Limb (tissue), 2 donors: ENCODE measurements around the gene TMEM223.
A peak's percentile ranks its signal among the peaks of the same experiment; 100 is the strongest.
"Not testable (repeated sequence)": the region's sequence is repeated elsewhere in the genome, so short reads cannot be mapped to it uniquely, and the experiment has no call there.

Experiments
- DNase-seq, 2 donors: peaks; one replicate each; pipeline ENCODE4 v3.0.0-alpha.2; 2016; ENCODE audit errors: extremely low spot score in 2 of 2

Gene TMEM223

DNA sequence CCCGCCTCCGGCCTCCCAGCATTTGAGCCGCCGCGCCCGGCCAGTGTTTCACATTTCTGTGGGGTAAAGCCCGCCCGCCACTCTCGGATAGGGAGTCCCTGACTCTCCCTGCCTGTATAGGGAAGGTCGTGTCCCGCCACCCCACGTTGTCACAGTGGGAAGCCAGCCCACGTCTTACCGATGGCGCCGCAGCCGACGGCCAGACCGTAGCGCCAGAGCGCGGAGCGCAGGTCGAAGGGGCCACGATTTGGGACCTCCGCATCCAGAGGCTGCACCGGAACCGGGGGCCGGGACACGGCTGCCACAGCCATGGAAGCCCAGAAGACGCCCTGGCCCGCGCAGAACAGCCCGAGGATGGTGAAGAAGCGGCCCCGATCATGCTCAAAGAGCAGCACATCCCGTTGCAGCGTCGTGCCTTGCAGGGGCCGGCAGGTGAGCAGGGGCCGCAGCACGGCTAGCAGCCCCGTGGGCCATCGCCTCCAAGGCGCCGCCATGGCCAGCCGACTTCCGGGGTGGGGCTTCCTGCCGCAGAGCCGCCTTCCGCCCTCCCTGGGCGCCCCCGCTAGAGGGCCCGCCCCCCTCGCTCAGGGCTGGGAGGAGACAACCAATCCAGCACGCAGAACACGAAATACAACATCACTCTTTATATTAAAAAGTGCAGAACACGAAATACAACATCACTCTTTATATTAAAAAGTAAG lies at the start of gene TMEM223:
Gene TMEM223 (minus strand): TSS at position 506 of the 701 bp plus-strand sequence. CDS start 12 bp downstream, at position 494.
- DNase-seq, result peak; percentile 83 to 91

GRCh38 chr11:62840721-62841360 lies 49.0 kb upstream of the TMEM223 start:
- DNase-seq, result peak in 1 of 2 donors; percentile 73

- peak; percentile 93 to 96 for DNase-seq
Observed at GRCh38 chr11:62839050-62839945, 47.5 kb upstream of the TMEM223 start, which contains the start of gene WDR74. Gene WDR74, minus strand, starts transcription at chr11:62839590. Its CDS starts 20 bp downstream, at chr11:62839570.

DNA sequence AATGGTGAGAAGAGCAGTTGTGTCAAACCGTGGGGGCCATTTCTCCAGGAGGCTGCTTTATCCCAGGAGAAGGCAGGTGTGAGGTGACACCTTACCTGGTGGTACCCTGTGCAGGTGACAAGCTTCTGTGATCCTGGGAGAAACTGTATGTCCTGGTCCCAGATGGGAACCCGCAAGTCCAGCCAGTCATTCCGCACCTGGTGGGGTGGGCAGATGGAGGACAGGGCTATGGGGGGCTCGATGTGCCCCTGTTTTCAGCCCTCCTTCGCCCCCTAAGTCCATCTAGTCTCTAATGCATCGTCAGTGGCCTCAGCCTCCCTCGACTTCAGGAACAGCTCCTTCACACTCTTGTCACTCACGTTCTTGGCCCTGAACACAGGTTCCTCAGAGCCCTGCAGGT lies 43.5 kb upstream of the TMEM223 start:
- no peak for DNase-seq

DNA sequence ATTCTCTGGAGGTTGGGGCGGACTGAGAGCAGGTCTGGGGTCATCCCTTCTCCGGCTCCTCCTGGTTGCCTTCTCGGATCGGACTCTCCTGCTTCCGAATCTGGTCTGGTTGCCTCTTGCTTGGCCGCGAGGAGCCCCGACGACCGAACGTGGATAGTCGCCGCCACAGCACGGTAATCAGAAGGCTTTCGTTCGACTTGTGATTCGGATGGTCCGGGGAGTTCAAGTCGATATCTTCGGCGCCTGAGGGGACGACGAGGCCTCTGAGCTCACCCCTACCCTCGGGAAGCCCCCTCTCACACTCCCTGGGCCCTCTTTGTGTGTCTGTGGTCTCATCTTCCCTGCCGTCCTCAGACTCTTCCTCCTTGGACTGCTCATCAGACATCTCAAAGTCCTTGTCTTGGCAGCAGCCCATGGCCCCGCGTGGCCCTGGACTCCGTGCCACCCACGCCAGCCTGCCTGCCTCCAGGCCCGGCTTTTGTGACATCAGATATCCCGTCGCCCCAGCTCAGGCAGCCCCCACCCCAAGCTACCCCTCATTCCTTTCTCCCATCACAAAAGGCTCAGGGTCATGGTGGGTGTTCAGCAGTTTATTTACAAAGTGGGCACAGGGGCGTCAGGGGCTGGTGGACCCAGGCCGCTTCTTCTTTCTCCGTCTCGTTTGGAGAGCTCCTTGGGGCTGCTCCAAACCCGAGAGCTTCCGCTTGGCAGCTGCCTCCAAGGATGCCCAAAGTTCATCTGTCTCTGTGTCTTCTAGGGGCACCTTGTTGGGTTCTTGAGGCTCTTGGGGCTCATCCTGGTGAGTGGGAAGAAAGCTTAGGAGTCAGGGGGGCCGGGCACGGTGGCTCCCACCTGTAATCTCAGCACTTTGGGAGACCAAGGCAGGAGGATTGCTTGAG lies 40.8 kb upstream of the TMEM223 start, which contains the start of gene TEX54:
Gene TEX54 (minus strand): TSS at position 506 of the 899 bp plus-strand sequence.
- no peak for DNase-seq

DNA sequence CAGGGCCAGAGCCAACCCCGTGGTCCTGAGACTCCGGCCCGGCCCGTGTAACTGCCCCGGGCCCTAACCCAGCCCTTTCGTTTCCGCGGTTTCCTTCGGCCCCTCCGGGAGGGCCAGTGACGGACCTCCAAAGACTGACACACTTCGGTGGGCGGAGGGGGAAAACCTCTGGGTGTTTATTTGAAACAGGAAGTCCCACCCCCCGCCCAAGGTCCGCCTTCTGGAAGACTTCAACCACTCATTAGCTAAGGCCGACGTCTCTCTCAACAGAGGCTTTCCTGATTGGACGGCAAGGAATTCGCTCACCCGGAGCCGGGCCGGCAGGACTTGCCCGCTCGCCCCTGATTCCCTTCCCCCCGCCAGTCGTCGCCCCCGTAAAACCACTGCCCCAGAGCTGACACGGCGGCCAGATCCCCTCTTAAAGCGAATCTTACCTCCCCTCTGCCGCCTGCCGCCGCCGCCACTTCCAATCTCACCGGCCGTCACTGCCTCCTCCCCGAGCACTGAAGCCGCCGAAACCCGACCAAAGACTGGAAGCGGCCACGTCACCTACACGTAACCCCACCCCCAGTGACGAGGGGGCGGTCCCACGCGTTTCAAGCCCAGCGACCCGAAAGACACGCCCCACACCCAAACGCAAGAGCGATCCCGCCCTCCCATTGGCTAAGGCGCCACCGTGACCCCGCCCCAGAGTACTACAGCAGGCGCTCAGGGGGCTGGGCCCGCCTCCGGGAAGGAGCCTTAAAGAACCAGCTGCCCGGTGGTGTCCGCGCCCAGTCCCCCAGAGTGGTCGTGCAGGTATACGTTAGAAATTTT lies 39.9 kb upstream of the TMEM223 start, which contains the start of gene STX5:
Gene STX5 (minus strand): TSS at position 532 of the 816 bp plus-strand sequence. CDS start 808 bp downstream, outside the sequence.
- peak; percentile 99 to 100 for DNase-seq

GRCh38 chr11:62830904-62831519 lies 39.2 kb upstream of the TMEM223 start:
- DNase-seq, result no peak

- DNase-seq, result not testable (repeated sequence)
Observed at GRCh38 chr11:62828130-62828529, 36.3 kb upstream of the TMEM223 start.

DNA sequence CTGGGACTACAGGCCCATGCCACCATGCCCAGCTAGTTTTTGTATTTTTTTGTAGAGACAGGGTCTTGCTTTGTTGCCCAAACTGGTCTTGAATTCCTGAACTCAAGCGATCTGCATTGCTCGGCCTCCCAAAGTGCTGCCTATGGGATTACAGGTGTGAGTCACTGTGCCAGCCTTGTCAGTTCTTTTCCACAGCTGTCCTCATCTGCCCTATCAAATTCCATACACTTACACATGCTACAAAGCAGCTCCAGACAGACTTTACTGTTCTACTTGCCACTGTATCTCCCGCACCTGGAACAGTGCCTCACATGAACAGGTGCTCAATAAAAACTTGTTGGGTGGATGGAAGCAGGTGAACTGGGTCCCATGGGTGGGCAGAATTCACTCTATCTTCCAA lies 31.9 kb upstream of the TMEM223 start:
- no peak for DNase-seq

- DNase-seq, result no peak
Observed at GRCh38 chr11:62817129-62817528, 25.3 kb upstream of the TMEM223 start.

DNA sequence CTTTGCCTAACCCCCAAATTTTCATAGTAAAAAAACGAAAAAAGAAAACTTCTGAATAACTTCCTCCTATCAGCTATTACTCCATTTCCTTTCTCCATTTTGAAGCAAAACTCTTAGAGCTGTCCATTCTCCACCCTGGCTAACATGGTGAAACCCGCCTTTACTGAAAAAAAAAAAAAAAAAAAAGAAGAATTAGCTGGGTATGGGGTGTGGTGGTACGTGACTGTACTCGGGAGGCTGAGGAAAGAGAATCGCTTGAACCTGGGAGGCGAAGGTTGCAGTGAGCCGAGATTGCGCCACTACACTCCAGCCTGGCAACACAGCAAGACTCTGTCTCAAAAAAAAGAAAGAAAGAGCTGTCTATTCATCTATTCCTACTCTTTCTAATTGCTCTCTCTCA lies 24.8 kb upstream of the TMEM223 start:
- no peak for DNase-seq

DNA sequence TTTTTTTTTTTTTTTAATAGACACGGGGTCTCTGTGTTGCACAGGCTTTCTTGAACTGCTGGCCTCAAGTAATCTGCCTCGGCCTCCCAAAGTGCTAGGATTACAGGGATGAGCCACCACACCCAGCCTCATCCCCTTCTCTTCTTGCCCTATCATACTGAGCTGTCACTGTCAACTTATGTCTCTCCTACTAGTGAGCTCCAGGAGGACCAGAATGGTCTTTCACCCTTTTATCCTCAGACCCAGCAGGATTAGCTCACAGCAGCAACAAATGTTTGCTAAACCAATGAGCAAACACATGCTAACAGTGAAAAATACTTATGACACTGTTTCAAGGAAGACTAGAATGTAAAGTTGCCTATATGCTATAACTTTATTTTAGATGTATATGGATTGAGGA lies 19.9 kb upstream of the TMEM223 start:
- no peak for DNase-seq

GRCh38 chr11:62810748-62811147 lies 18.9 kb upstream of the TMEM223 start:
- no peak for DNase-seq

- no peak for DNase-seq
Observed at GRCh38 chr11:62806611-62807121, 14.9 kb upstream of the TMEM223 start.

DNA sequence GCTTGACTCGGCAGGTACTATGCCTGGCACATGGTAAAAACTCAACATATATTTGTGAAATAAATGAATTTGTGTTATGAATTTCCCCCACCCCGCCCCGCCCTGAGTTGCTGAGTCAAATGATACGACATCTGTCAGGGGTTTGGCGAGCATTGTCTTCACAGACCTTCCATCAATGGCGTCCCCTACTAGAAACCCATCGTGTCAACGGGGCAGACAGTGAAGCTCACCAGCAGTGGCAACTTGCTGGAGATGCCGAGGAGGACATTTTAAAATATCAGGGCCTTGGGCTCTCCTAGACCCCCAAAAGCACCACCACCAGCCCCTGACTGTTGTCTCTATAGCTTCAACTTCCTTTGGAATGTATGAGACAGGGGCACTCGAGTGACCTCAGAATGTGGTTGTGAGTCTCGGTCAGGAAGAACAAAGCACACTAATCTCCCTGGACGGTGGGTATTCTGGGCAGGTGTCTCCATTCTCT lies 14.2 kb upstream of the TMEM223 start:
- no peak for DNase-seq

GRCh38 chr11:62805076-62805892 lies 13.5 kb upstream of the TMEM223 start, which contains the start of gene NXF1:
Gene NXF1, minus strand, starts transcription at chr11:62805440. Its CDS starts 84 bp downstream, at chr11:62805356.
- peak; percentile 97 to 98 for DNase-seq

GRCh38 chr11:62804310-62805075 lies 12.7 kb upstream of the TMEM223 start:
- DNase-seq, result no peak
